CD14-positive monocyte (primary cell): ENCODE results near the gene MRLN. TPM values are rescaled to one million over a fixed set of nuclear protein-coding genes. Genes with fewer than 3 reads are reported as not detected.
"Not testable (repeated sequence)": the region's sequence is repeated elsewhere in the genome, so short reads cannot be mapped to it uniquely, and the experiment has no call there.

Experiments
- DNase-seq, 3 donors: peaks; one replicate each; pipeline ENCODE4 v3.0.0-alpha.2; 2011 to 2022
- H2AFZ ChIP-seq: 2 replicates; pipeline ENCODE4 v1.6.0; 2012; ENCODE audit warnings: mild to moderate bottlenecking, low read depth, low read length, inconsistent platforms; ENCODE audit not compliant: insufficient read depth, poor library complexity, severe bottlenecking
- H3K27ac ChIP-seq, 2 donors: 1 replicate in 1 of 2; 2 replicates in 1 of 2; pipeline ENCODE4 v1.5.1; 2012 to 2013; ENCODE audit warnings: low read length in 2 of 2, control low read depth in 1 of 2, inconsistent platforms in 1 of 2, low read depth in 1 of 2, mild to moderate bottlenecking in 1 of 2
- H3K27me3 ChIP-seq, 2 donors: one replicate each; pipeline versions ENCODE4 v1.6.0 to v1.6.1; 2011 to 2013; ENCODE audit warnings: low read length in 2 of 2; ENCODE audit not compliant: control insufficient read depth in 2 of 2, insufficient read depth in 2 of 2
- H3K36me3 ChIP-seq, 2 donors: replicated peaks in 1 of 2; 1 replicate in 1 of 2; 2 replicates in 1 of 2; pipeline versions ENCODE4 v1.5.1 to v1.6.1; 2012 to 2013; ENCODE audit warnings: low read length in 2 of 2, control low read depth in 1 of 2, inconsistent platforms in 1 of 2, mild to moderate bottlenecking in 1 of 2; ENCODE audit not compliant: insufficient read depth in 2 of 2, control insufficient read depth in 1 of 2
- H3K4me1 ChIP-seq, 2 donors: 1 replicate in 1 of 2; 2 replicates in 1 of 2; pipeline versions ENCODE4 v1.5.1 to v1.6.1; 2012 to 2013; ENCODE audit warnings: low read length in 2 of 2, control low read depth in 1 of 2, inconsistent platforms in 1 of 2, mild to moderate bottlenecking in 1 of 2, moderate library complexity in 1 of 2; ENCODE audit not compliant: insufficient read depth in 2 of 2, control insufficient read depth in 1 of 2
- H3K4me2 ChIP-seq: replicated peaks from 2 replicates; pipeline ENCODE3; 2012; ENCODE audit warnings: low read length, moderate library complexity, mild to moderate bottlenecking; ENCODE audit not compliant: poor library complexity, severe bottlenecking; ENCODE audit errors: extremely low read depth
- H3K4me3 ChIP-seq, 3 experiments: fragments of 200-600 bp in 1 of 3; sonication (generic) in 1 of 3; replicated peaks in 1 of 3; 1 replicate in 2 of 3; 2 replicates in 1 of 3; pipeline ENCODE4 v1.5.1; 2011 to 2013; ENCODE audit warnings: low read length in 3 of 3, mild to moderate bottlenecking in 3 of 3, control low read depth in 2 of 3, low read depth in 2 of 3, inconsistent platforms in 1 of 3, moderate library complexity in 1 of 3
- H3K79me2 ChIP-seq: 2 replicates; pipeline ENCODE4 v1.6.0; 2012; ENCODE audit warnings: mild to moderate bottlenecking, control low read depth, inconsistent platforms, low read length, moderate library complexity; ENCODE audit not compliant: insufficient read depth
- H3K9ac ChIP-seq: 2 replicates; pipeline ENCODE4 v1.6.0; 2017; ENCODE audit warnings: low read length, mild to moderate bottlenecking; ENCODE audit not compliant: insufficient read depth, poor library complexity, severe bottlenecking
- H3K9me3 ChIP-seq, 2 donors: replicated peaks in 1 of 2; 1 replicate in 1 of 2; 2 replicates in 1 of 2; pipeline versions ENCODE4 v1.5.1 to v1.6.1; 2012 to 2013; ENCODE audit warnings: low read length in 2 of 2, control low read depth in 1 of 2; ENCODE audit not compliant: control insufficient read depth in 1 of 2, insufficient read depth in 1 of 2
- H4K20me1 ChIP-seq: 2 replicates; pipeline ENCODE4 v1.6.0; 2012; ENCODE audit warnings: mild to moderate bottlenecking, low read length, control low read depth, moderate library complexity; ENCODE audit not compliant: insufficient read depth
- H3K27ac Mint-ChIP-seq, 7 donors: one replicate each; pipeline ENCODE4 v1.8.0; 2020; ENCODE audit warnings: mild to moderate bottlenecking in 7 of 7, mixed read lengths in 7 of 7, moderate library complexity in 6 of 7, inconsistent platforms in 2 of 7
- H3K27me3 Mint-ChIP-seq, 3 donors: one replicate each; pipeline ENCODE4 v1.8.0; 2021 to 2022; ENCODE audit warnings: low read depth in 3 of 3, mild to moderate bottlenecking in 3 of 3, mixed read lengths in 3 of 3, moderate library complexity in 3 of 3, inconsistent platforms in 1 of 3
- H3K36me3 Mint-ChIP-seq, 2 donors: one replicate each; pipeline ENCODE4 v1.8.0; 2020; ENCODE audit warnings: mixed read lengths in 2 of 2, inconsistent platforms in 1 of 2, mild to moderate bottlenecking in 1 of 2
- H3K4me1 Mint-ChIP-seq: one replicate; pipeline ENCODE4 v1.8.0; 2020; ENCODE audit warnings: mild to moderate bottlenecking, mixed read lengths
- H3K4me3 Mint-ChIP-seq, 2 donors: one replicate each; pipeline ENCODE4 v1.8.0; 2020; ENCODE audit warnings: mild to moderate bottlenecking in 2 of 2, mixed read lengths in 2 of 2, moderate library complexity in 1 of 2
- H3K9me3 Mint-ChIP-seq, 7 donors: one replicate each; pipeline ENCODE4 v1.8.0; 2020 to 2022; ENCODE audit warnings: mixed read lengths in 7 of 7, mild to moderate bottlenecking in 6 of 7, moderate library complexity in 6 of 7, inconsistent platforms in 2 of 7
- WGBS: methylation state at CpG from one replicate; pipeline ENCODE4 v1.1.5; 2013; ENCODE audit warnings: missing lambda C conversion rate; ENCODE audit not compliant: insufficient coverage; 5-methylcytosine and 5-hydroxymethylcytosine counted together
- intact Hi-C, 2 donors: fragments of 100-400 bp; cut with micrococcal nuclease; formaldehyde crosslinking; loops; one replicate each; pipeline versions ENCODE4 v1.15.0 to v1.15.1; 2023
- polyA plus RNA-seq, 3 donors: library from polyadenylated mRNA; depleted of rRNA in 1 of 3; unstranded in 2 of 3; stranded (reverse) in 1 of 3; fragments of 300-500 nt in 2 of 3; fragments of >200 nt in 1 of 3; fragmentation: Illumina TruSeq in 2 of 3; gene quantifications; 1 replicate in 2 of 3; 2 replicates in 1 of 3; pipeline ENCODE4 v1.2.3, GENCODE V29; 2012 to 2021

MRLN gene
- polyA plus RNA-seq, 3 donors, result not detected

- H3K4me3 ChIP-seq, DNase-seq, H3K4me1 Mint-ChIP-seq, H3K9ac ChIP-seq, H3K27ac Mint-ChIP-seq, H3K27me3 ChIP-seq, H3K4me2 ChIP-seq, intact Hi-C loops, H3K27me3 Mint-ChIP-seq, H3K9me3 Mint-ChIP-seq, H4K20me1 ChIP-seq, H3K4me1 ChIP-seq, H3K9me3 ChIP-seq, H3K4me3 Mint-ChIP-seq, H2AFZ ChIP-seq, H3K27ac ChIP-seq, H3K79me2 ChIP-seq: not testable (repeated sequence)
- H3K36me3 ChIP-seq, result peaks cover 34 to 58% of the 10 kb centered on the region in 2 donors
- 96% methylated on average over 3 of the region's 5 CpGs for WGBS
- H3K36me3 Mint-ChIP-seq, result peaks cover 42% of the 10 kb centered on the region in 2 donors
Observed at GRCh38 chr10:59788914-59789313, 35.7 kb upstream of the MRLN start.

- intact Hi-C loops, result not testable (repeated sequence)
- WGBS, result 100% methylated on average over 5 of the region's 7 CpGs
Observed at GRCh38 chr10:59787032-59787431, 33.8 kb upstream of the MRLN start.

GRCh38 chr10:59785476-59785875, 32.2 kb upstream of the MRLN start:
- H3K4me1 Mint-ChIP-seq, H3K79me2 ChIP-seq, H3K4me3 ChIP-seq, H3K27me3 Mint-ChIP-seq, H3K27me3 ChIP-seq, H3K9me3 ChIP-seq, intact Hi-C loops, H3K4me1 ChIP-seq, H2AFZ ChIP-seq, H3K9ac ChIP-seq, H3K27ac Mint-ChIP-seq, H3K4me2 ChIP-seq, DNase-seq, H3K9me3 Mint-ChIP-seq, H4K20me1 ChIP-seq, H3K4me3 Mint-ChIP-seq, H3K27ac ChIP-seq: not testable (repeated sequence)
- peaks cover 1 to 23% of the 10 kb centered on the region in 2 donors for H3K36me3 ChIP-seq
- H3K36me3 Mint-ChIP-seq, result peaks cover 17 to 18% of the 10 kb centered on the region in 2 donors
- no CpG with 5 or more reads among the region's 3 CpGs for WGBS

More at GRCh38 chr10:59787032-59787431, 33.8 kb upstream of the MRLN start:
- H2AFZ ChIP-seq, H3K4me1 Mint-ChIP-seq, H3K4me2 ChIP-seq, H3K27me3 Mint-ChIP-seq, H3K27ac Mint-ChIP-seq, H3K9me3 ChIP-seq, H3K9ac ChIP-seq, H3K4me3 Mint-ChIP-seq, H3K27me3 ChIP-seq, H3K9me3 Mint-ChIP-seq, H3K79me2 ChIP-seq, H4K20me1 ChIP-seq, H3K27ac ChIP-seq, H3K4me3 ChIP-seq, DNase-seq, H3K4me1 ChIP-seq: not testable (repeated sequence)
- H3K36me3 Mint-ChIP-seq, result peaks cover 25% of the 10 kb centered on the region in 2 donors
- peaks cover 16 to 39% of the 10 kb centered on the region in 2 donors for H3K36me3 ChIP-seq
